NCI-H128 (cell line): ENCODE measurements around the gene DAPK1.

ENCODE experiments used
- DNase-seq: peaks from one replicate; lab custom pipeline; 2025; ENCODE audit not compliant: unreplicated experiment; lab: John Stamatoyannopoulos, UW

Gene DAPK1

DNA sequence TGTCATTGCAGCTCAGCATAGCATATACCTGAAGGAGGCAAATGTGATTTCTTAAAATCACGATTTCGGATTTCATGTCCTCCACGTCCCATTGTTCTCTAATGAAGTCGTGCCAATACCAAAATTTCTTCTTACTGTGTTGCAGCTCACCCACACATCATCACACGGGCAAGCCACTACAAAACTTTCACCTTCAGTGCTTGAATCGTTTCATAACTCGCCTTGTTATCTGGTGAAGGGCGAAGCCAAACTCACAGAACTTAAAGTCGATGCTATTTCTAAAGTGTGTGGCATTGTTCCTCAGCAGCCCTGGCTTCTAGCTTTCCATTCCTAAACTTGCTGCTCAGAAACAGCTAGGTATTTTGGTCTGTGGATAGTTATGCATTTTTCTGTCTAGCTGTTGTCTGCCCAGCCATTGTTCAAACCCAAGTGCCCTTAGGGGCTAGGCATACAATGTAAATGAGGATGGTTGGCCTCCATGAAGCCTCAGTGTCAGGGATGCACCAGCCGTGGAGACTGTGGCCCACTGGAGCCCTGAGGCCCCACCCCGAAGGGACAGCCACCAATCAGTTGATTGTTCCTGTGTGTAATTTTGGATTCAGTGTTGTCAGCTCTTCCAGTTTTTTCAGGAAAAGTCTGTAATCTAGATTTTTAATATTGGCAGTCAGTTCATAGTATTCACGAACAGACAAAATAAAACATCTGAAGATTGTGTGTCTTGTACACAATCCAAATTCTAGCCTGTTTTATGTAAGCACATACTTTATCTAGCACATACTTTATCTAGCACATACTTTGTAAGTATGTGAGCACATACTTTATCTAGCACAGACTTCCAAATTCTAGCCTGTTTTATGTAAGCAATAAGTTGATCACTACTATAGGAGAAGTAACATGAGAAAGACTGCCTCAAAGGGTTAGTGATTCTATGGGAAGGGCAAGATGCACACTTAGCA is 112.8 kb downstream of the DAPK1 start:
- DNase-seq, result no peak

DNA sequence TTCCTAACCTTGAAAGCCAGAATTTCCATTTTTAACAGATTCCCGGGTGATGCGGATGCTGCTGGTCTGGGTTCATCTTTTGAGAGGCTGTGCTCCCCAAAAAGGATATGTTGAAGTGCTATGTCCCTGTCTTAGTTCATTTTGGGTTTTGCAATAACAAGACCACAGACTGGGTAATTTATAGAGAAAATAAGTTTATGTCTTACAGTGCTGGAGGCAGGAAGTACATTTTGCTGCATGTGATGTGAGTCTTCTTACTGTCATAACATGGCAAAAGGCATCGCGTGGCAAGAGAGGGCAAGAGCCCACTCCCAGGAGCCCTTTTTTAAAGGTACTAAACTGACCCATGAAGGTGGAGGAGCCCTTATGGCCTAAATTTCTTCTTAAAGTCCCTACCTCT is 114.1 kb downstream of the DAPK1 start:
- no peak for DNase-seq

DNA sequence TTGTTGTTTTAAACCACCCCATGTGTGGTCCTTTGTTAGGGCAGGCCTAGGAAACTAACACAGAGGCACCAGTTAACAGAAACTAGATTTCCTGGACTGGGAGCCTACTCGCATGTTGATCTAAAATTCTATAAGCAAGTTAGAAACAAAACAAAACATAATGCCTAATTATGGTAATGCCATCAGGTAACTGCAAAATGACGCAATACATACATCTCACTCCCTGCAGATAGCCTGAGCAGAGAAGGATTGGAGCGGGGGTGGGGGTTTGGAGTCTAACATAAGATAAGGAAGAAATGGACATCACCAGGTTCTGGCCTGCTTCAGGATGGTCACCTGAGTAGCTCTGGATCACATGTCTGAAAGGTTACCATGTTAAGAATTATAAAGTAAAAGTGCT is 114.9 kb downstream of the DAPK1 start:
- no peak for DNase-seq

DNA sequence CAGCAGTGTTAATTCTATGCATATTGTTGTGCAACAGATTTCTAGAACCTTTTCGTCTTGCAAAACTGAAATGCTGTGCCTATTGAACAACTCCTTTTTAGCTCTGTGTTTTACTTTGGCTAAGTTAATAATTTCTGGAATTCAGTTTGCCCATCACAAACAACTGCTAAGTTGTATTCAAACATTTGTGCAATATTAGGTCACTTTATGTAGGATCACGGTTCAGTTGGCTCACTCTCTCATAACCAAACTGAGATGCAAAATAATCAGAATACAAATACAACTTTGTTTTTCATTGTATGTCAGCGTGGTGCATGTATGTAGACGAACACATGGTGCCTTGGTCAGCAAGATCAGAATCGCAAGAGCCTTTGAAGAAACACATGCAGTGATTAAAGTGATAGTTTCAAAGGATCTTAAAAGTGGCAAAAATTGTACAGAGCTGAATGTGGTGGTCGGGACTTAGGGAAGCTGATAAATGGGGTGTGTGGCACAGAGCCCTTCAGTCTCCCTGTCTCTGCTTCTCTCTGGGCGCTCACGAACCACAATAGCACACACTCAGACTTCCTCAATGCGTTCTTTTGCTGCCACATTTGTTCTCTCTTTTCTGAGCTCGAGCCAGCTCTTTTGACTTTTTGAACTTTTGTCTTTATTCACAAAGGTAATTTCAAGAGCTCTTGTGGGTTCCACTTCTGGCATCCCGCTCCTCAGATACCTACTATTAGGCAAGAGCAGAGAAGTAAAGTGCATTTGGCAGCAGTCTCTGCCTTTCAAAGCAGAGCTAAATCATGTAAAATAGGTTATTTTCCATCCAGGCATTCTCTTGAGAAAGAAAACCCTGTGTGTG is 115.8 kb downstream of the DAPK1 start:
- no peak for DNase-seq

DNA sequence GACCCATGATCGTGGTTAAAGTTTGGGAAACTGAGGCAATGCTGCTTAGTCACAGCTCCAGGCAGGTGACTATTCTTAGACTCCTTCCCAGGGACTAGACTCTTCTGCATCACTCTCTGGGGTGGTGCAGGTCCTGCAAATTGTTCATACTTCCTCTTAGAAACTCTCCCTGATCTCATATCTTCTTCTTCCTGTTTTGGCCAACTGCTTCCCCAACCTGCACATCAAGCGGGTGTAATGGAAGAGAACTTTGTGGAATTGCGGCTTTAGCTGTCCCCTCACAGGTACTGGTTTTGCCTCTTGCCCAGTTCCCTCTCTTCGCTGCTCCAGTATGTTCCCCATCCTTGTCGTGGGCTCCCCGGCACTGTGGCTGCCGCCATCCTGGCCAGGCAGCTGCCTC is 116.7 kb downstream of the DAPK1 start:
- no peak for DNase-seq

DNA sequence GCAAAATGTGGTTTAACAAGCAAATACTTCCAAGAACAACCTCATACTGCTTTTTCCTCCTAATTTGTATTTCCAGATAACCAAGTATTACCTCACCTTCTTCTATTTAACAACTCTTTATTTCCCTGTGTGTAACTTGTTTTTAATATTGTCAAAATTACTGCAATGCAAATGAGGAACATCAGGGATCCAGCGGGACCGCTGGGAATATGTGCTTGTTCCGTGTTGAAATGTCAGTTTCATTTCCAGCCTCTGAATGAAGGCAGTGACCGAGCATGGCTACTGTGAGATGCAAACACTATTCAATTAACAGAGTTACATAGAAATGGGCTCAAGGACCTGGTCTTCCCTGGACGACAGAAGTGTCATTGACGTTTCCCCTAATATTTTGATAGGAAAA is 117.5 kb downstream of the DAPK1 start:
- no peak for DNase-seq

DNA sequence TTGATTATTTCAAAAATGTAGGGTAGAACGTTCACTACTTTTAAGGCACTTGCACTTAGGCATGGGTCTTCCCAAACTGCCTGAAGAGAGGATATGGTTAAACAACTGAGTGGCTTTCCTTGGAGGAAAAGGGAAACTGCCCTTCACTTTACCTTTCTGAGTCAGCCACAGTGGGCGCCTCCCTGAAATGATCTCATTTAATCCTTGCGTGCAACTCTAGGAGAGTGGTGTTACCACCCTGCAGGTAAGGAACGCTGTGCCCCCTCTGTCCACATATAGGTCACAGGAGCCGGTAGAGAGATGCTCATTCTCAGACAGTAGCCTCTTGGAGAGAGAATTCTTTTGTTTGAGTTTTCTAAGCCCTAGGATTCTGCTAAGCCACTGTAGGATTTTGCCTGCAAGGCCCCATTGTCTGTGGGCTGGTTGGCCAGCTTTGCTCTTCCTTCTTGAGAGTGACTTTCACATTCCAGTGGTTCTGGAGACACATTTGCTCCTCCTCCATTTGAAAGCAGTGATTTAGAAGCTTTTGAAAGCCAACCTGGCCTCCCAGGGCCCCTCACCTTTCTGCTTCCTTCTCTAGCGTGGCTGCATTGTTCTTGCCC is 118.0 kb downstream of the DAPK1 start:
- DNase-seq, result no peak

DNA sequence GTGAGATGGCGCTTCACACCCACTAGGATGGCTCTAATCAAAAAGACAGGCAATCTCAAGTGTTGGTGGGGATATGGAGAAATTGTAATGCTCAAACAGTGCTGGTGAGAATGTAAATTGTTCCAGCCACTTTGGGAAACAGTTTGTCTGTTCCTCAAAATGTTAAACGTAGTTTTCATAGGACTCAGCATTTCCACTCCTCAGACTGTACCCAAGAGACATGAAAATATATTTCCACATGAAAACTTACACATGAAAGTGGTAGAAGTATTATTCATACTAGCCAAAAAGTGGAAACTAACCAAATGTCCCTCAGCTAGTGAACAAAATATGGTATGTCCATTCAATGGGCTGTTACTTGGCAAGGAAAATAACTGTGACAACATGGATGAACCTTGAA is 120.6 kb downstream of the DAPK1 start:
- no peak for DNase-seq

DNA sequence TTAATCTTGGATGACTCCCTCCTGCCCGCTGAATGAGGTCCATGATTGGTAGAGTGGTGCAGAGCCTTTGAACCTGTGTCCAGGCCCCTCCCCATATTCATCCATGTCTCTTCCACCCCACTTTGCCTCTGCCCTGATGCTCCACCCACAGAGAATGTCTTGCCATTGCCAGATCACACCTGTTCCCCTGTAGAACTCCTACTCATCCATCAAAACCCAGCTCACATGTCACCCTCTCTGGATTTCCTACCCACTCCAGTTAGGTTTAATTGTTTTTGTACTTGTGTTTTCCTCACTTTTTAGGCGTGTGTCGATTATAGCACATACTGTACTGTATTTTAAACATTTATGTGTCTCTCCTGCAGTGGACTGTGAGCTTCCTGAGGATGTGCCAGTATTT is 121.3 kb downstream of the DAPK1 start:
- DNase-seq, result no peak

DNA sequence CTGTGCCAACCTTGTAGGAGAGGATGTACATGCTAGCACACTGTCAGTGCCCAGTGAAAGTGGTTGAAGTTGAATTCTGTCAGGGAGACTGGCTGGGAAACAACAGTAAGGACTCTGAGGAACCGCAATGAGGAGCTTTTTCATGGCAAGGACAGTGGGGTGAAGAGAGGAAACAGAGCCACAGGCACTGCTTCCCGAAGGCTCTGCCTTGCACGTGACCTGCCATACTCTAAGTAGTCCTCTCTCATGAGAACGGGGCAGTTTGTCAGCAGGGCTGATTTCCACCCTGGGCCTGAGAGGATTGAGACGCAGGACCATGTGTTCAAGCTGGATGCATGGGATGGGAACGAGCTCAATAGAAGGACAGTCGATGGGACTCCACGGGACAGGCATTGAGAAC is 121.7 kb downstream of the DAPK1 start:
- DNase-seq, result no peak

DNA sequence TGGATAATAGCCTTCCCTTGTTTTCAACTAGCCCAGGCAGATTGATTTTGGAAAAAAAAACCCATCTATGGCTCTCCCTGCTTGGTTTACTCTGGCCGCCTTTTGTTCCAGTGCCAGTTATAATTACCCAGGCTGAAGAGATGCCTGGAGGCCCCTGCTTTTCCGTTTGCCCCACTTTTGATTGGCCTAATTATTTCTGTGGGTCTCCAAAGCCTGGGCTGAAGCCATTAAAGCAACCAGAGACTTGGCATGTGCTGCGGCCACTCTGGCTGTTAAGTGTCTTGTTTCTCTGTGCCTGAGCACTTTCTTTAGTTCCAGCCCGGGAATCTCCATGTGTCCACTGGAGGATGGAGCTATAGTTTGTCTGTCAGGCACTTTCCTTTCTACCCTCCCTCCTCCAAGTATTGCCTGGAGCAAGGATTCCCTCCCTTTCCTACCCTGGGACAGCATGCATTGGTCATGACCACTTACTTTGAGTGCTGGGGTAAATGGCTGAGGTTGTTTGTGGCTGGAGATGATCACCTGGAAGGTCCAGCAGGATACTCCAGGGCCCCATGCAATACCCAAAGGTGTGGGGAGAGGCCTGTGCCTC is 123.2 kb downstream of the DAPK1 start:
- DNase-seq, result no peak

DNA sequence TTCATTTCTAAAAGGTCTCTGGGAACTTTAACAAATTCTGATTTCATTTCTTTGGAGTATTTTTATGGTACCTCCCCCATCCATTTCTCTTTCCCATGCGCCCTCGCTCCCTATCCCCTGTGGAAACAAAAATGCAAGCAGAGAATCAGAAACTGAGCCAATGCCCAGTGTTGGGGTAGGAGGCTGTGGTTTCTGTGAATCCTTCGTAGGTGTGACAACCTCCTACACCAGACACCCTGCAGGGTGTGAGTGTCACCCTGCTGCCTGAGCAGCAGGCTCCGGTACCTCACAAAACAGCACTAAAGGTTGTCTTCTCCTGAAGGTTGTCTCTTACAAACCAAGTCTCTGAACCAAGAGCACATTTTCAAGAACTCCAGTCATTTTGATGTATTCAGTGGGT is 124.4 kb downstream of the DAPK1 start:
- DNase-seq, result no peak

DNA sequence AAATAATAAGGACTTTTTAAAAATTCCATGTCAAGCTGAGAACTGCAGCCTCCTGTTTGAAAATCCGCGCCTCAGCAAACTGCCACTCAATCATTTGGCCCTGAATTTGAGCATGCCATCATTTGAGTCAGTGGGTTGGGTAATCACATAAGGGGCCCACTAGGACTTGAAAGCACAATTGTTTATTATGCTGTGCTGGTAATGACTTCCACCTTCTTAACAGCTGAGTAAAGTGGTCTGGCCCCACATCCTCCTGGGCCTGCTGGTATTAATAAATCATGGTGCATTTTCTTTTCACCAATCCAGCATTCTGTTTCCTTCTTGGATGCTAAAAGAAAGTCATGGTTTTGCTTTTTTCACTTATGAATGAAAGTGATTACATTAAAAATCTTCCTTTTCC is 125.3 kb downstream of the DAPK1 start:
- DNase-seq, result no peak

DNA sequence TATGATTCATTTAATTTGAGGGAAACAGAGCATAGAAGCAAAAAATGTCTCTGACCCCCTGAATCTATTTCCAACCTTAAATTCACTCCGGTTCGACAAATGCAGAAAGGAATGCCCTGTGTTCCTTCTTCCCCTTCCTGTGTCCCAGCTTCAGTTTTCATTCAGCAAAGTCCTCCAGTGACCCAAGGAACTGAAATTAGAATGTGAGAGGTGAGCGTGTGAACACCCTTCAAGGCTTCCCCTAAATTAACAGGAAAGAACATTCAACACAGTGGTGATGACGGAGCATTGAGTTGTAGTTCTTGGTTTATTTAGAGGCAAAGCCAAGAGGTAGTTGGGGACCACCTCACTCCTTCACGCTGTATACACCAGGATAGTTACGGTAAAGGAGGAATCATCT is 130.7 kb downstream of the DAPK1 start:
- DNase-seq, result no peak

DNA sequence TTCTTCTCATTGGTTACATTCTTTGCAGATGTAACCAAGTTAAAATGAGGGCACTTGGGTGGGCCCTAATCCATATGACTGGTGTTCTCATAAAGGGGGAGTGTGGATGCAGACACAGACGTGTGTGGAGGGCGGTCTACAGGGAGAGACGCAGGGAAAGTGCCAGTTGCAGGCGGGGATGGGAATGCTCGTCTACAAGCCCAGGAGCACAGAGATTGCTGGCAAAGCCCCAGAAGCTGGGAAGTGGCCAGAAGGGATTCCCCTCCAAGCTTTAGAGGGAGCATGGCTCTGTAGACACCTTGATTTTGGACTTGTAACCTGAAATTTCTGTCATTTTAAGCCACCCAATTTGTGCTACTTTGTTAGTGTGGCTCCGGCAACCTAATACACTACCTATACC is 131.4 kb downstream of the DAPK1 start:
- no peak for DNase-seq

DNA sequence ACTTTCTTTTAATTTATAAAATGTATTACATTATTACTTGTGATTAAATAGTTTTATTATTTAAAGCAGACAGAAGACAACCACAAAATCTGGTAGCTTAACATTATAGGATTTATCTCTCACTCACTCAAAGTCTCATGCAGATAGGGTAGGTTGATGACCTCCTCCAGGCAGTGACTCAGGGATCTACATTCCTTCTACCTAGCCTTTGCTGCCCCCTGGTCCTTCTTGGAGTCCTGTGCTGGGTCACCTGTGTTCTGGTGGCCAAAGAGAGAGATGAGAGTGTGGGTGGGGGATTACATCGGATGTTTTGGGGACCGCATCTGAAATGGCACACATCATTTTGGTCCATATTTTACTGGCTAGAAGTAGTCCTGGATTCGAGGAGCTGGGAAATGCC is 132.6 kb downstream of the DAPK1 start:
- no peak for DNase-seq

DNA sequence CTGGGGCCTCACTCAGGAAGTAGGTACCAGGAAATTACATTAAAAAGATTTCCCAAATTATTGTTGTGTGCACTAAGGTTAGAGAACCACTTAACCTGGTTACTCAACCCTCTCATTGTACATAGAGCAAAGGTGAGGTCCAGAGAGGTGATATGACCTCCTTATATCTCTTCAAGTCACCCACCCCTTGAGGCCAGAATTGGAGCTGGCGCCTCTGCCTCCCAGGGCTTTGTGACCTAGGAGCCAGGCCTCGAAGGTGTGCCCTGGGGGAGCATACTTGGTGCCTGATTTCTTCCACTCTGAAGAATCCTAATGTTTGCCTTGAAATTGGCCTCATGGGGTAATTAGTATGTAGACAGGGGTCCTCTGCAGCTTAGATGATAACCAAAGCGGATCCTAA is 133.2 kb downstream of the DAPK1 start:
- no peak for DNase-seq

DNA sequence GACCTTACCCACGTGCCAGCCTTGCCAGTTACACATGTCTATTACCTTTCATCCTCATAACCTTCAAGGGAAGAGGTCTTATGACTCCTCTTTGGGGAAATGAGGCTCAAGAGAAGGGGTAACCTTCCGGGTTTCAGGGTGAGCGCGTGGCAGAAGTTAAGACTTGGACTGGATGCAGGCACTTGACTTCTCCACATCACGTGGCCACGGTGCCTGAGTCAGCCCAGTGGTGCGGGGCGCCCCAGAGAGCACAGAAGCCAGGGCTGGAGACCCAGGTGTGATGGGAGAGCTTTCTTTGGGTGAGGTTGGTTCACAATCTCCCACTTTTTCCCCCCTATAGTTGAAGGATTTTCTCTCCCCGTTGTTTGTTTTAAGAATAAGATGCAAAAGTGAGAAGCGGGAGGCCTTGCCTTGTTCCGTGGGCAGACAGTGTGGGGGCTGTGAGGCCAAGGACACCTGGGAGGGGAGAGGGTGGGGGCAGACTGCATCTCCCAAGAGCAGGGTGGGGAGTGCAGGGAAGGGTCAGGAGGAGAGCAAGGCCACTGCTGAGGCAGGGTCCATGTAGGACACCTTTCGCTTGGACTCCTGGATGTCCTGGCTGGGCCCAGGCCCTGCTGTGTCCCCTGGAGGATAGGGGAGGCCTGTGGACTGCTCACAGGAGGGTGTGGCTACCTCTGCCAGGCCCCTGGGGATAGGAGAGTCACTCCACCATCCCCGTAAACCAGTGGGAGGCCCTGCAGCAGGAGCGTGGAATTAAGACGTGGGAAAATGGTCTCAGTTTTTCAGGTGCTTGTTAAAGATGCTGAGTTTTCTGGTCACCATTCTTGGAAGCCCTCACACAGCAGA is 138.2 kb downstream of the DAPK1 start:
- no peak for DNase-seq

DNA sequence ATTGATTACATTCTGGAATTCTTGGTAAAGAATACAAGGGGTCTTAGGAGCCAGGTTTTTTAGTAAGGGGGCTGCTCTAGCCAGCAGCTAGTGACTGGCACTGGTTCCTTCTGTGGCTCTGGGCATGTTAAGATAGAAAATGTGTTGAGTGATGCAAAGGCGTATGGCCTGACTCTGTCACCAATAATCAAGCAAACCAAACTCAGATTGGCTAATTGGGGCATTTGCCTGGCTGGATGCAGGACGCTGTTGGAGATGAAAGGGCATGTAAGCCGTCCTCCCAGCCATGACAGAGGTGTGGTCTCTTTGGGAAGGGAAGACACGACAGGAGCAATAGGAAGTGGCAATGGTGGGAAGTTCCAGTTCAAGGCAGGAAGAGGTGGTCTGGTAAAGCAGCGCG is 140.6 kb downstream of the DAPK1 start:
- no peak for DNase-seq

DNA sequence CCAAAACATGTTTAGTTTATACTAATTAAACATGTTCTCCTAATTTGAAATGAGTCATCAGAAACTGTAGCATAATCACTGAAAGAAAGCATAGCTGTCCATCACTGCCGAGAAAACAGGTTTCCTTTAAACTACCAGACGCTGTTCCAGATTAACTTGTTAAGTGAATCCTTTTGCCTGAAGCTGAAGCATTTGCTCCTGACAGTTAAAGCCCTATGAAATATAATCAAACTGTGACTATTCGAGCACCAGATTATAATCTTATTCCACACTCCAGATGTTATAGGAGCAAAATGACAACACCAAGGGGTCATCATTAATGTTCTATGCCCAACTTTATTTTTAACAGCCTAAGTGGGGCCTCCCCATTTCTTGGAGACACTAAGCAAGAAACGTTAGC is 142.3 kb downstream of the DAPK1 start:
- no peak for DNase-seq
